HG02973 (cell line): Measurements from ENCODE around the gene SNAPC2.
A peak's percentile ranks its signal among the peaks of the same experiment; 100 is the strongest.

Experiments
- ATAC-seq: cut with Tn5 transposase; IDR thresholded peaks from one replicate; pipeline ENCODE4 v1.9.1; 2021; ENCODE audit warnings: moderate library complexity; ENCODE audit not compliant: unreplicated experiment

Gene SNAPC2, protein sequence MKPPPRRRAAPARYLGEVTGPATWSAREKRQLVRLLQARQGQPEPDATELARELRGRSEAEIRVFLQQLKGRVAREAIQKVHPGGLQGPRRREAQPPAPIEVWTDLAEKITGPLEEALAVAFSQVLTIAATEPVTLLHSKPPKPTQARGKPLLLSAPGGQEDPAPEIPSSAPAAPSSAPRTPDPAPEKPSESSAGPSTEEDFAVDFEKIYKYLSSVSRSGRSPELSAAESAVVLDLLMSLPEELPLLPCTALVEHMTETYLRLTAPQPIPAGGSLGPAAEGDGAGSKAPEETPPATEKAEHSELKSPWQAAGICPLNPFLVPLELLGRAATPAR

DNA sequence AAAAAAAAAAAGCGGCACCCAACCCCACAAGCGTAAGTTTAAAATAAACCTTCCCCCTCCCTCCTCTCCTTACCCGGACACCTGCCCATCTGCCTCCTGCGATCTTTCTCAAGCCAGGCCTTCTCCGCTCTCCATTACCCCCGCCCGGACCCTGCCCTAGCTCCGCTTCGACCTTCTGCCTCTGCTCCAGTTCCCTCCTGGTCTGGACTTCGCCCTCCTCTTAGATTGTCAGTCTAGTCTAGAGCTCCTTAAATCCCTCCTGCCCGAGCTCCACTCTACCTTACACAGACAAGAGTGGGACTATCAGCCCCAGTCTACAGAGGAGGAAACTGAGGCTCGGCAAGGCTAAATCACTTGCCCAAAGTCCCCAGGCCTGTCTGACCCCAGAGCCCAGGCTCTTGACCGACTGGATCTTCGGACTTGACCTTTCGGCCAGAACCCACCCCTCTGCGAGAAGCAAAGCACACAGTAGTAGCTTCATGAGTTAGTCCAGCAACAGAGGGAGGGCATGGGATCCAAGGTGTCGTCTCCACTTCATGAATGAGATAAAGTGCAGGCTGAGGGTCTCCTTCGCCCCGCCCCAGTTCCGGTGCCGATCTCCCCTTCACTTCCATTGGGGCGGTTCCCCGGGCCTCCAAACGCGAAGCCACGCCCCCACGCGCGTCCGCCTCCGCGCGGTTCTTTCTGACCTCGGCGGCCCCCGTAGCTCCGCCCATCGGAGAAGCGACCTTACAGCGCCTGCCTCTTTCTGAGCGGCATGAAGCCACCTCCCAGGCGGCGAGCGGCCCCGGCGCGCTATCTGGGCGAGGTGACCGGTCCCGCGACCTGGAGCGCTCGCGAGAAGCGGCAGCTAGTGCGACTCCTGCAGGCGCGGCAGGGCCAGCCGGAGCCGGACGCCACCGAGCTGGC is at the start of gene SNAPC2:
SNAPC2 (plus strand) TSS at position 729 of the 909 bp plus-strand sequence; CDS start at position 758, 29 bp downstream.
- peak; percentile 42 for ATAC-seq

DNA sequence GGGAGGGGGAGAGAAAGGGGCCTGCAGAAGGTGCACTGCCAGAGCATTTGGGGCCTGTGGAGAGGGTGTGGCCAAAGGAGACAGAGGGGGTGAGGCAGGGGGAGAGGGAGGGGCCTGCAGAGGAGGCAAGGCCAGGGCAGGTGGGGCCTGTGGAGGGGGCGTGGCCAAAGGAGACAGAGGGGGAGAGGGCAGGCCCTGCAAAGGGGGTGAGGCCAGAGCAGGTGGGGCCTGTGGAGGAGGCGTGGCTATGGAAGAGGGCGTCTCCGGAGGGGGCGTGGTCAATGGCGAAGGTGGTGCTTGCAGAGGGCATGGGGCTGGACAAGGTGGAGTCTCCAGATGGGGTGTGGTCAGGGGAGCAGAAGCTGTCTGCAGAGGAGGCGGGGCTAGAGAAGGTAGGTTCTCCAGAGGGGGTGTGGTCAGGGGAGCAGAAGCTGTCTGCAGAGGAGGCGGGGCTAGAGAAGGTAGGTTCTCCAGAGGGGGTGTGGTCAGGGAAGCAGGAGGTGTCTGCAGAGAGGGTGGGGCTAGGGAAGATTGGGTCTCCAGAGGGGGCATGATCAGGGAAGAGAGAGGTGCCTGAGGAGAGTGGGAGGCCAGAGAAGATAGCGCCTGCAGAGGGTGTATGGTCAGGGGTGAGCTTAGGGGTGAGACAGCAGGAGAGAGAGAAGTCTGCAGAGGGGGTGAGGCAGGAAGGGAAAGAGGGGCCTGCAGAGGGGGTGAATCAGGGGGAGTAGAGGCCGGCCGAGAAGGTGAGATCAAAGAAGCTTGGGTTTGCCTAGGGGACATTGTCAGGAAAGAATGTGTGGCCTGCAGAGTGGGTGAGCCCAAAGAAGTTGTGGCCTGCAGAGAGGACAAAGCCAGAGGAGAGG is 49.3 kb upstream of the SNAPC2 start:
- ATAC-seq, result no peak

DNA sequence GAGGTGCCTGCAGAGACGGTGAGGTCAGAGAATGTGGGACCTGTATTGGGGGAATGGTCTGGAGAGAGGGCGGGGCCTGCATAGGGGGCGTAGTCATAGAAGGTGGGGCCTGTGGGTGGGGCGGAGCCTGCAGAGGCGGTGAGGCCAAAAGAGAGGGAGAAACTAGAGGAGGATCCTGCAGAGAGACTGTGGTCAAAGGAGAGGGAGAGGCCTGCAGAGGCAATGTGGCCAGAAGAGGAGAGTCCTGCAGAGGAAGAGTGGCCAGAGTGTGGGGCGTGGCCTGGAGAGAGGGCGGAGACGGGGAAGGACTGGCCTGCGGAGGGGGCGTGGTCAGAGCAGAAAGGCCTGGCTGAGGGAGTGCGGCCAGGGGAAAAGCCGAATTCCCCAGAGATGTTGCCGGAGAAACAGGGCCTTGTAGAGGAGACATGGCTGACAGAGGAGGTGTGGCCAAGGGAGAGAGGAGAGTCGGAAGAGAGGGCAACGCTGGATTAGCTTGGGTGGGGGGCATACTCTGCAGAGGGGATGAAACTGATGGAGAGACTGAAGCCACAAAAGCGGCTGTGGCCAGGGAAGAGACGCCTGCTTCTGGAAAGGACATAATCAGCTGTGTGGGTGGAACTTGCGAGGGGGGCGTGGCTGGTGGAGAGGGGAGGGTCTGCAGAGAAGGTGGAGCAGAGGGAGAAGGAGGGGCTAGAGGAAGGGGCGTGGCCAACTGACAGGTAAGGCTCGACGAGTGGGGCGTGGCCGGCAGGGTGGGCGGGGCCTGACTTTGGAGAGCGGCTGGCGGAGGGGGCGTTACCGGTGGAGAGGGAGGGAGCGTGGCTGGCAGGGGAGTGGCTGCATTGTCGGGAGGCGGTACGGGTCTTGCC is 48.5 kb upstream of the SNAPC2 start:
- ATAC-seq, result no peak

DNA sequence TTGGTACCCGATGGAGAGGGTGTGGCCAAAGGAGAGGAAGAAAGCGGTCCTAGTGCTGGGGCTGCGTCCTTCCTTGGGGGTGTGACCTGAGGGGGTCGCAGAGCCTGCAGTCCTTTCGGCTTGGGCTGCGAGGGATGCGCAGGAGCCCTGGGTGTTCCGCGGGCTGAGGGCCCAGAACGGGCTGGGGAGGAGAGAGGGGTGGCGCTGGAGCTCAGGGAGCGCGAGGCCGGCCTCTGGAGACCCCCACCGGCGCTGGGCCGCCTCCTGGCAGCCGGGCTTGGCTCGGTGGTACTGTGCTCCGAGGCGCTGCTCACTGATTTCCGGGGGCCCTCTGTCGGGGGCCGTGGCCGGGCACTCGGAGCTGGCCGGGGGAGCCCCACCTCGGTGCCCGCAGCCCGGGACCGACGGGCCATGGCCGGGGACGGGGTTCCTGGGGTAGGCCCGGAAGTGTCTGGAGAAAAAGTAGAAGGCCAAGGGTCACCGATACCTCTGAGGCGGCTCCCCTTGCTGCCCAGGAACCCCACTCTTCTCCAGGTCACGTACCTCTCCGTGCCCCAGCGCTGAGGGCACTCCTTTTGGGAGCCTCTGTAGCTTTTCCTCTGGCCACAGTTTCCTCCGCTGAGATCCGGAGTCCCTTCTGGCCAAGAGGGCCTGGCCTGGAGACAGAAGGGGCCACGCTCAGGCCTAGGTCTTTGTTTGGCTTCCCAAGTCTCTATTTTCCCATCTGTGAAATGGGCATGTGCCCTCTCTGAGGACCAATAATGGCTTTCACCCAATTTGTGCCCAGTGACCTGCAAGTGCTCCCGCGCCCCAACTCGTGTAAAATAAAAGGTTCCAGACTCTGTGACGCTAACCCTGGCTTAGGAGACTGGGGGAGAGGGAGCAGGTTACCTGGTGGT is 47.6 kb upstream of the SNAPC2 start:
- ATAC-seq, result no peak

DNA sequence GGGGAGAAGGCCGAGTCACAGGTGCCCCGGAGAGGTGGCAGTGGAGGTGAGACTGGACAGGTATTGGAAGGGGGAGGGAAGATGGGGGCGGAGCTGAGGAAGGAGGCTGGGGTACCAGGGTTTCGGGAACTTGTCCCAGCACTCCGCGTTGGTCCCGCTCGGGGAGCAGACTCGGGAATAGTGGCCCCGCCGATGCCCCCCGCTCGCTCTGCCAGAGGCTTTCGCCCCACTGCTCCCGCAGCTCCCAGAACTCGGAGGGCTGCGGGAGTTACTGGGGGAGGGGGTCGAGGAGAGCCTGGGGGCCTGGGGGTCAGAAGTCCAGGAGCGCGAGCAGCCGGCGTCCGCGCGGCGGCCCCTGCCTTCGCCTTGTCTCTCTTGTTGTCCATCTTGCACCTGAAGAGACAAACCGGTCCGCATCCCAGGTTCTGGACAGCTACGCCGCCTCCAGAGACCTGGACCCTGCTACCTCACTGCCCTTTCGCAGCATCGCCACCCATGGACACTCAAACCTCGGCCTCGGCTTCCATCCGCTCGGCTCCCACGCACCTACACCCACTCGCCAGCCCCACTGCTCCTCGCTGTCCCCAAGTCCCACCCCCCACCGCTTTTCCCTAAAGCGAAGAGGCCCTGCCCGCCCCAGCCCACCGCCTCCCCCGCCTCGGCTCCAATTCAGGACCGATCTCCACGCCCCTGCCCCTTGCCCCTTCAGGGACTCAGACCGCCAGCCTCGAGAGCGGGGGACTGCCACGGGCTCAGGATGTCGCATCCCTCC is 46.6 kb upstream of the SNAPC2 start:
- ATAC-seq, result no peak

DNA sequence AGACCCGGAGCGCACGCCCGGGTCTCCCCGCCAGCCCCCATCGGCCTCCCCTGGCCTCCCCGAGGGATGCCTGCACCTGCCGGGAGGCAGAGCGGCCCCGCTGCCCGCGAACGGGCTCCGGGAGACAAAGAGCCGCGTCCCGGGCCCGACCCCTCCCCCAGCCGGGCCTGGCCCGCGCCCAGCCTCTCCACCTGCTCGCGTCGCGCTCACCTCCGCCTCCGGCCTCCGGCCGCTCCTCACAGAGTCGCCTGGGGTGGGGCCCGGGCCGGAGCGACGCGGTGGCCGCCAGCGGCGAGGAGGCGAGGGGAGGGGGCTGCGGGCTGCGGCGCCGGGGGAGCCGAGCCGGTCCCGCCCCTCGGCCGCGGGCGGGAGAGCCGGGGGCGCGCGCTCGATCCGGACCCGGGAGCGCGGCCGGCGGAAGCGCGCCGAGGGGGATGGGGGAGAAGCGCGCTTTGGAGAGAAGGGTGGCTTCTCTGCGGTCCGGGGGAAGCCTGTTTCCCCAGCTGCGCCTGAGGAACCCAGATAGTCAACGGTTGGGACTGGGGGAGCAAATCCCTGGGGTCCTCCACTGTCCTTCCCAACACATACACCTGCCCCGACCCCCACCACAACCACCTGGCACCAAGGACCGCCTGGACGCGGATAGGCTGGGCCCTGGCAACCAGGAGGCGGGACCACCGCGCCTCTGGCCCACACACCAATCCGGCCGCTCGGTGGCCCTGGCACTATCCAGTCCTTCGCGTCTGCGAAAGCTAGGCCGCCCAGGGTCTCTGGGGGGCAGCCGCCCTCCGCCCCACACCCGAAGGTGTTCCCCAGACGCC is 45.9 kb upstream of the SNAPC2 start, which contains the start of gene PRR36:
PRR36 (minus strand) TSS at position 315 of the 821 bp plus-strand sequence. CDS start 701 bp downstream, outside the sequence.
- no peak for ATAC-seq

DNA sequence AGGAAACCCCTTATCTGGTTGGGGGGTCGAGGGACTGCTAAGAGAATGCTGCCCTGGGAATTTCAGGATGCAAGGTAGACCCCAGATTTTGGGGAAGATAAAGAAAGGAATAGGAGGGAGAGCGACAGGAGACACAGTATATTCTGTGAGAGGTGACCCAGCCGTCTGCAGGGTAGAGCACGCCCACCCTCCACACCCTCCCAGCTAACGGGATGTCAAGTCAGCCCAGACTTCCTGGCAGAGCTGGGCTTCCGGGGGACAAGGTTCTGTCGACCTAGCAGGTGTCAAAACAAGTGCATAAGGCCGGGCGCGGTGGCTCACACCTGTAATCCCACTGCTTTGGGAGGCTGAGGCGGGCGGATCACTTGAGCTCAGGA is 45.3 kb upstream of the SNAPC2 start:
- no peak for ATAC-seq

DNA sequence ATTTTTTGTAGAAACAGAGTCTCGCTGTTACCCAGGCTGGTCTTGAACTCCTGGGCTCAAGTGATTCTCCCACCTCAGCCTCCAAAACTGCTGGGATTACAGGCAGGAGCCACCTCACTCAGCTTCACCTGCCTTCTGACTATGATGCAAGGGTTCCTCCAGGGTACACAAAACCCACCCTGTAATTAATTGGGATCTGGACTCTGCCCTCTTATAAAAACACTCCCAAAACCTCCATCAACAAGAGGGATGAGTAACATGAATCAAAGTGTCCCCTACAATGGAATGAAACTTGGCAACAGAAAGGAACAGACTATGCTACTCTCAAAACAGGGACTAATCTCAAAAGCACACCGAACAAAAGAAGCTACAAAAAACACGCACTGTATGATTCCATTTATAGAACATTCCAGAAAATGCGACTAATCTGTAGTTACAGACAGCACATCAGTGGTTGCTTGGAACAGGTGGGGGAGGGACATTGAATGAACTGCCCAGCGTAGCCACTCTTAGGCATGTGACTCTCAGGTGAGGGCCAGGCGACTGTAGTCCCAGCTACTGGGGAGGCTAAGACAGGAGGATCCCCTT is 42.8 kb upstream of the SNAPC2 start:
- ATAC-seq, result no peak

DNA sequence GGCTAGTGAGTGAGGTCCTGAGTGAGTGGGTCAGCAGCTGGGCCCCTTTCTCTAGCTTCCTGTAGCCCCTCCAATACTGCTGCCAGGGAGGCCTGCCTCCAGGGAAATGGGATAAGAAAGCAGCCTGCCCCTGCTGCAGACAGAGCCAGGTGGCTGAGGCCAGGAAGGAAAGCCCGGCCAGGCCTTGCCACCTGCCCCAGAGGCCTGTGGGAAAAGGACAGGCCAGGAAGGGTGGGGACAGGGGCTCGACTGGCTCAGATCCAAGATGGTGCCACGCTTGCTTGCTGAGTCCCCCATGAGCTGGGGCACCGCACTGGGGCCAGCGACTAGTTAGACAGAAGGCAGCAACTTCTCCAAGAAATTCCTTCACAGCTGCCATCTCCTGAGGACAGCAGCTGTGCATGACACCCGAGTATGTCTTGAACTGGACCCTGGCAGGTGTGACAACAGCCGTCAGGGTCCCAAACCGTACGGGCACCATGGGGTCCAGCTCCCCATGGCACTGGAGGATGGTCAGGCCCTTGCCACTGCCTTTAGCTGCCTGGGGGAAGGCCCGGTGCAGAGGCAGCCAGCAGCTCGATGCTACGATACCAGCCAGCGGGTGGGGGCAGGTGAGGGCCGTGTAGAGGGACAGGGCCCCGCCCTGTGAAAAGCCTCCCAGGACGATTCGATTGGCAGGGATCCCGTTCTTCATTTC is 40.9 kb upstream of the SNAPC2 start:
- ATAC-seq, result no peak

DNA sequence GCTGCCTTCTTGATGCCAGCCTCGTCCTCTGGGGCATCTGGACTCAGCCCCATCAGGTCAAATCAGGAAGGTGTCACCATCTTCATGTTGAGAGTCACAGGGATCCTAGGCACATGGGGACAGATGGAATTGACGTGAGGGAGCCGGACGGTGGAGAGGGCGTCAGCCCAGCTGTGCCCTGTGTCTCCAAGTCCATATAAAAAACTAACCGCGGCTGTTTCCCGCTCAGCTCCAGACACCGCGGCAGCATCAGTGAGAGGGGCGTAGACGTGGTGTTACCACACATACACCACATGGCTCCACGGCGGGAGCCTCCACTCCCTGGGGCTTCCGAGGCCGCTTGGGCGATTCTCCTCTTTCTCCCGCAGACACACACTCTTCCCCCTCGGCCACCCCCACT is 40.3 kb upstream of the SNAPC2 start:
- no peak for ATAC-seq

DNA sequence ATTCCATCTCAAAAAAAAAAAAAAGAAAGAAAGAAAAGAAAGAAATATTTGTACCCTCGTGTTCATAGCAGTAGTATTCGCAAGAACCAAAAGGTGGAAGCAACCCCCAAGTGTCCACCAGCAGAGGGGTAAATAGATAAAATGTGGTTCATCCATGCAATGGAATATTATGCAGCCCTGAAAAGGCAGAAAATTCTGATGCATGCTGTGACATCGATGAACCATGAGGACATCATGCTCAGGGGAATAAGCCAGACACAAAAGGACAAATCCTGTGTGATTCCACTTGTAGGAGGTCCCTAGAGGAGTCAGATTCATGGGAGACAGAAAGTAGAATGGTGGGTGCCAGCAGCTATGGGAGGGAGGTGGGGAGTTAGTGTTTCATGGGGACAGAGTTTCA is 38.2 kb upstream of the SNAPC2 start:
- no peak for ATAC-seq

DNA sequence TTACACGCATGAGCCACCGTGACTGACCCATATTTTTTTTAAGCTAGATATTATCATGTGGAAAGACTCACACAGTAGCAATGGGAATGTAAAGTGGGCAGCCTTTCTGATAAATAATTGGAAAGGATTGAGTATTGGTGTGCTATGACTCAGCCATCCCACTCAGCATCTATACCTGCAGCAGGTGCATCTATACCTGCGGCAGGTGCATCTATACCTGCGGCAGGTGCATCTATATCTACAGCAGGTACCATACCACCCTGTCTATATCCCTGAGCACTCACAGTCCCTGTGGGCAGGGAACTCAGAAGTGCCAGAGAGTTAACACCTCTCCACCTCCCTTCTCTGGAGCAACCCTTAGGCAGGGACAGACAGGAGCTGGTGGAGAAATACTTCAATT is 37.0 kb upstream of the SNAPC2 start:
- no peak for ATAC-seq

DNA sequence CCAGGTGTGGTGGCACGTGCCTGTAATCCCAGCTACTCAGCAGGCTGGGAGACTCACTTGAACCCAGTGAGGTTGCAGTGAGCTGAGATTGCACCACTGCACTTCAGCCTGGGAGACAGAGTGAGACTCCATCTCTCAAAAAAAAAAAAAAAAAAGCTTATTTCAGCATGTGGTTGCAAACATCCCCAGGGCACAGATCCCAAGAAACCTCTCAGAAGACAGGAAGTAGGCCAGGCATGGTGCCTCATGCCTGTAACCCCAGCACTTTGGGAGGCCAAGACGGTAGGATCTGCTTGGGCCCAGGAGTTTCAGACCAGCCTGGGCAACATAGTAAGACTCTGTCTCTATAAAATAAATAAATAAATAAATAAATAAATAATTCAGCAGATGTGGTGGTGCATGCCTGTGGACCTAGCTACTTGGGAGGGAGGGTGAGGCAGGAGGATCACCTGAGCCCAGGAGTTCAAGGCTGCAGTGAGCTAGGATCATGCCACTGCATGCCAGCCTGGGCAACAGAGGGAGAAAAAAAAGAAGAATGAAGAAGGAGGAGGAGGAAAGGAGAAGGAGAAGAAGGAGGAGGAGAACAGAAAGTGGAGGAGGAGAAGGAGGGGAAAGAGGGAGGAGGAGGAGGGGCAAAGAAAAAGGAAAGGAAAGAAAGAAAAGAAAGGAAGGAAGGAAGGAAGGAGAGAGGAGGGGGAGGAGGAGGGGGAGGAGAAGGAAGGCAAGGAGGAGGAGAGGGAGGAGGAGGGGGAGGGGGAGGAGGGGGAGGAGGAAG is 36.2 kb upstream of the SNAPC2 start:
- no peak for ATAC-seq

DNA sequence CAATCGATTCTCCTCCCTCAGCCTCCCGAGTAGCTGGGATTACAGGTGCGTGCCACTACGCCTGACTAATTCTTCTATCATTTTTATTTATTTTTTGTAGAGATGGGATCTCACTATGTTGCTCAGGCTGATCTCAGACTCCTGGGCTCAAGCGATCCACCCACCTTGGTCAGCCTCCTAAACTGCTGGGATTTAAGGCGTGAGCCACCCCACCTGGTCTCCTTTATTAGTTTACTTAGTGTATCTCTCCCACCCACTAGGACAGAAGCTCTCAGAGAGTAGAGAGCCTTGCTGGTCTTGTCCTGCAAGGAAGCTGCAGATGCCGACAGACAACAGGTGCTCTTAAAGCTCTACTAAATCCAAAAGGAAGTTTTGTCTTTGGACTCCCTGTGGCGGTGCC is 34.3 kb upstream of the SNAPC2 start:
- ATAC-seq, result no peak

DNA sequence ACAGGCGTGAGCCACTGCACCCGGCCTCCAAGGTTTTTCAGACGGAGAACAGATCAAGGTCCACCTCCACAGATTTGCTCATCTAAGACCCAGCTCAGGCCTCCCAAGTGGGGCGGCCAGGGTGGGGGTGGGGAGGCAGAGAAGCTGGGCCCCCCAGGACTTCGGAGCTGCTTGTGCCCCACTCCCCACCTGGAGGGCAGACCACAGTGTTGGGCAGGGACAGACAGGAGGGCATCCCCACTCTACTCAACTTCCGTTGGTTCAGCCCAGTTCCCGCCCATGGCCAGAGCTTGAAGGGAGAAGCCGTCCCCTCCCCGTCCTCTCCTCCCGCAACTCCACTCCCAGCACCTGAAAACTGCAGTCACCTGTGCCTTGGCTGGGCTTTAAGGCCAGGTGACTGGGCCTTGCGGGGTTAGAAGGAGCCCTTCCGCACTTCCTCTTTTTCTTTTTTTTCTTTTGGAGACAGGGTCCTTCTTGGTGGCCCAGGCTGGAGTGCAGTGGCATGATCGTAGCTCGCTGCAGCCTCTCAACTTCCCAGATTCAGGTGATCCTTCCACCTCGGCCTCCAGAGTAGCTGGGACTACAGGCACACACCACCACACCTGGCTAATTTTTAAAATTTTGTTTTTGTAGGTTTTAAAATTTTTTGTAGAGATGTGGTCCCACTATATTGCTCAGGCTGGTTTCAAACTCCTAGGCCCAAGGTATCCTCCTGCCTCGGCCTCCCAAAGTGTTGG is 32.6 kb upstream of the SNAPC2 start:
- no peak for ATAC-seq
